Immature natural killer cell (primary cell): ENCODE measurements around the gene CD40. TPM values are rescaled to one million over a fixed set of nuclear protein-coding genes. Genes with fewer than 3 reads are reported as not detected.

Experiments
- DNase-seq, 3 donors: peaks; one replicate each; pipeline ENCODE4 v3.0.0; 2022; ENCODE audit warnings: mixed read lengths in 1 of 3
- H3K27ac Mint-ChIP-seq, 6 donors: one replicate each; pipeline ENCODE4 v1.8.0; 2020; ENCODE audit warnings: mixed read lengths in 6 of 6, mild to moderate bottlenecking in 5 of 6, inconsistent platforms in 4 of 6, moderate library complexity in 3 of 6
- H3K27me3 Mint-ChIP-seq, 3 donors: one replicate each; pipeline ENCODE4 v1.8.0; 2020 to 2021; ENCODE audit warnings: low read depth in 3 of 3, mild to moderate bottlenecking in 3 of 3, mixed read lengths in 3 of 3, moderate library complexity in 3 of 3, inconsistent platforms in 1 of 3
- H3K36me3 Mint-ChIP-seq, 3 donors: one replicate each; pipeline ENCODE4 v1.8.0; 2020; ENCODE audit warnings: mixed read lengths in 3 of 3, inconsistent platforms in 2 of 3, mild to moderate bottlenecking in 2 of 3
- H3K4me1 Mint-ChIP-seq, 2 donors: one replicate each; pipeline ENCODE4 v1.8.0; 2020; ENCODE audit warnings: inconsistent platforms in 2 of 2, mild to moderate bottlenecking in 2 of 2, mixed read lengths in 2 of 2, moderate library complexity in 1 of 2
- H3K4me3 Mint-ChIP-seq, 5 donors: one replicate each; pipeline ENCODE4 v1.8.0; 2020; ENCODE audit warnings: mild to moderate bottlenecking in 5 of 5, mixed read lengths in 5 of 5, inconsistent platforms in 3 of 5, moderate library complexity in 3 of 5
- H3K9me3 Mint-ChIP-seq, 6 donors: one replicate each; pipeline ENCODE4 v1.8.0; 2020; ENCODE audit warnings: mild to moderate bottlenecking in 6 of 6, mixed read lengths in 6 of 6, inconsistent platforms in 4 of 6, moderate library complexity in 3 of 6
- polyA plus RNA-seq, 3 donors: library from polyadenylated mRNA; unstranded; fragments of 300-500 nt; fragmentation: Illumina TruSeq; gene quantifications; one replicate each; pipeline ENCODE4 v1.2.3, GENCODE V29; 2021

Gene CD40
- polyA plus RNA-seq, 3 donors from 2014 or later, result 4.3 to 8.3 (median 7.0) TPM

DNA sequence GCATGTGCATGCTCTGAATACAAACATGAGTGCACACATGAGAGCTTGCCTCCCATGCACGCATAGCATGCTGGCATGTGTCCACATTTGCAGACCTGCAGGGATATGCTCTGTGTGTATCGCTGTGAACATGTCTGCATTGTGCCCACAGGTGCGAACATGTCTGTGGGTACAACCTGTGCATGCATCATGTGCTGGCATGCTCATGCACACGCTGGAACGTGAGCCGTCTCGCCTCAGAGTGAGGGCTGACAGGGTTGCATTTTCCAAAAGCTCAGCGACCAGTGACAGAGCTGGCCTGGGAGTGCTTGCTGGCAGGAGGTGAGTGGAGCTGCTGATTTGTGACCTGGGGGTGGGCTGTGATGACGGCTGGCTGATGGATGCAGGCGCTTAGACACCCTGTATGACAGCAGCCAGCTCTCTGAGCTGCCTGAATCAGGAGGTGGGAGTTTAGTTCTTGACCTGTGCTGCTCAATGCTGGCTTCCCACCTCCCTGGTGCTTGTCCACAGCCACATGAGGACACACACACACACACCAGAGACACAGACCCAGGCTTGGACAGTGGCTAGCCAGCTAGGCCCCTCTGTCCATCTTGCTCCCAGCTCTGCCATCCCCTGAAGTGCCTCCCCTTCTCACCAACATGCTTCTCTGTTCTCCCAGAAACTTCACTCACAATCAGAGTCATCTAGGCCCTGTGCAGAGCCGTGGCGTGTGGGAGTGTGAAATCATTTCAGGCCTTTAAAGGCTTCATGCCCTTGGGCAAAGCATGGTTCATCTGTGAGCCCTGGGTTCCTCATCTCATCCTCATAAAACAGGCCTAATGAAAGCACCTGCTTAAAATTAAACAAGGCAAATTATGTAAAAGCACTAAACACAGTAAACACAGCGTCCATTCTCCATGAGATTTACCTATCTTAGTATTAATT is 51.4 kb downstream of the CD40 start:
- H3K27ac Mint-ChIP-seq, result no peak overlapping the region
- no peak for DNase-seq
- no peak overlapping the region for H3K4me3 Mint-ChIP-seq
- no peaks in the 10 kb centered on the region for H3K4me1 Mint-ChIP-seq
- peaks cover 12 to 17% (median 12%) of the 10 kb centered on the region in 3 donors for H3K27me3 Mint-ChIP-seq
- no peaks in the 10 kb centered on the region for H3K9me3 Mint-ChIP-seq
- no peaks in the 10 kb centered on the region for H3K36me3 Mint-ChIP-seq

DNA sequence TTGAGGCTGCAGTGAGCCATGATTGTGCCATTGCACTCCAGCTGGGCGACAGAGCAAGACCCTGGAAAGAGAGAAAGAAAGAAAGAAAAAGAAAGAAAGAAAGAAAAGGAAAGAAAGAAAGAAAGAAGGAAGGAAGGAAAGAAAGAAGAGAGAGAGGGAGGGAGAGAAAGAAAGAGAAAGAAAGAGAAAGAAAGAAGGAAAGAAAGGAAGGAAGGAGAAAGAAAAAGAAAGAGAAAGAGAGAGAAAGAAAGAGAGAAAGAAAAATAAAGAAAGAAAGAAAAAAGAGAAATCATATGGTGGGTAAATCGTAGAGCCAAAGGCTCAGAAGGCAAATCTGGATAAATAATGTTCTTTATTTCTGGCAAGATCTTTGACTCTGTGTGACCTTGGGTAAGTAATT is 53.4 kb downstream of the CD40 start:
- H3K27ac Mint-ChIP-seq, result peak overlapping the region in 1 of 6 donors; percentile 46
- no peaks in the 10 kb centered on the region for H3K36me3 Mint-ChIP-seq
- no peak overlapping the region for H3K4me3 Mint-ChIP-seq
- DNase-seq, result no peak
- no peaks in the 10 kb centered on the region for H3K9me3 Mint-ChIP-seq
- H3K4me1 Mint-ChIP-seq, result peaks cover 0 to 5% of the 10 kb centered on the region in 2 donors
- H3K27me3 Mint-ChIP-seq, result peaks cover 11 to 23% (median 17%) of the 10 kb centered on the region in 3 donors

DNA sequence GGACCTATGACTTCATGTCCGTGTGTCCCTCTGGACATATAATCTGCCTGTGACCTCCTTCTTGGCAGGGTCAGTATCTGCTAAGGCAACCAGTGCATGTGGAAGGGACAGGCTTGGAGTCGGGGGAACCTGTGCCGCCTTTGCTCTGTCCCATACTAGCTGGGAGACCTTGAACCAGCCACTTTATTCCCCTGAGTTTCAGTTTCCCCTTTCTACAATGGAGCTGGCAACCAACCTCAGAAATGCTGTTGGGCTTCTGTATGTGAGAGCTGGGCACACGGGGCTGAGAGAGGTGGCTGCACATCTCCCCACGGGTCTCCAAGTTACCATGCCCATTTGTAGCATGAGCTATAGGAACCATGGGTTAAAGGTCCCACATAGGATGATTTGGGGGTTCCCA is 53.8 kb downstream of the CD40 start:
- DNase-seq, result no peak
- H3K9me3 Mint-ChIP-seq, result no peaks in the 10 kb centered on the region
- H3K4me3 Mint-ChIP-seq, result no peak overlapping the region
- H3K36me3 Mint-ChIP-seq, result no peaks in the 10 kb centered on the region
- H3K27me3 Mint-ChIP-seq, result peaks cover 11 to 26% (median 14%) of the 10 kb centered on the region in 3 donors
- H3K27ac Mint-ChIP-seq, result no peak overlapping the region
- peaks cover 0 to 5% of the 10 kb centered on the region in 2 donors for H3K4me1 Mint-ChIP-seq

DNA sequence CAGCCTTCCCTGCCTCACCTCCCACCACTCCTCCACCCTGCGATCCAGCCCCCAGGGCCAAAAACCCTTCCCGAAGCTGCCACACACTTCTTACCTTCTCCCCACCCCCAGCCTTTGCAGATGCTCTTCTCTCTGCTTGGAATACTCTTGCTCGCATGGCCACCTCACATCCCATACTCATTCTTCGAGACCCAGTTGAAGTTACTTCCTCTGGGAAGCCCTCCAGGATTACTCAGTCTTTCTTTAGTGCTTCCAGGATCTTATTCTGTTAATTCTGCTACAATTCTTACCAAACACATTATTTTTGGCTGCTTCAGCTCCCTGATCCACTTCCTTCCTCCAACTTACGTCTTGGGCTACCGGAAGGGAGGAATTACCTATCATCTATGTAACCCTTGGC is 54.3 kb downstream of the CD40 start:
- Mint-ChIP-seq H3K9me3 (no peaks in the 10 kb centered on the region), H3K27me3 (peaks cover 11 to 27% (median 14%) of the 10 kb centered on the region in 3 donors), H3K36me3 (no peaks in the 10 kb centered on the region), H3K4me1 (peaks cover 0 to 5% of the 10 kb centered on the region in 2 donors), H3K4me3 (no peak overlapping the region), H3K27ac (no peak overlapping the region)
- DNase-seq, result no peak

DNA sequence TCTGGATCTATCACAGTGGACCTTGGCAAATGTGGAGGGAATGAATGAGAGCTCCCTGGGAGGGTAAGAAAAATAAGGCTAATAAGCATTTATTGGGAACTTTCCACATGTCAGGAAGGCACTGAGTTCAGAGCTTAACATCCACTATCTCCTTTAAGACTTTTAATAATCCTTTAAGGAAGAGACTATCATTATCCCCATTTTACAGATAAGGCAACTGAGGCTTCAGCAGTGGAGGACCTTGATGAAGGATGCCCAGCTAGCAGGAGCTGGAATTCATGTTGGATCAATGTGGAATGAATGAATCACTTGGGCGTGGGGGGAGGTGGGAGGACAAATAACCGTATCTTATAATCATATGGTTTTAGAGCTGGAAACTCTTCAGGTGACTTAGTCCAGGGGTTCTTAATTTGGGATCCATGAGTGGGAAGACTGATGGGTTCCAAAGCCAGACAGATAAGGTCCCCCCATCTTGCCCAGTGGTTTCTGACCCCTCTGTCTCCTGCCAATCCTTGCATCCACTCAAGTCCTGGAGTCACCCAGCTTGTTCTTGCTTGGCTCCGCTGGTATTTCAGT is 54.9 kb downstream of the CD40 start:
- no peak for DNase-seq
- Mint-ChIP-seq H3K9me3 (no peaks in the 10 kb centered on the region), H3K27ac (no peak overlapping the region), H3K27me3 (peaks cover 11 to 30% (median 14%) of the 10 kb centered on the region in 3 donors), H3K4me1 (peaks cover 0 to 5% of the 10 kb centered on the region in 2 donors), H3K36me3 (no peaks in the 10 kb centered on the region), H3K4me3 (no peak overlapping the region)

DNA sequence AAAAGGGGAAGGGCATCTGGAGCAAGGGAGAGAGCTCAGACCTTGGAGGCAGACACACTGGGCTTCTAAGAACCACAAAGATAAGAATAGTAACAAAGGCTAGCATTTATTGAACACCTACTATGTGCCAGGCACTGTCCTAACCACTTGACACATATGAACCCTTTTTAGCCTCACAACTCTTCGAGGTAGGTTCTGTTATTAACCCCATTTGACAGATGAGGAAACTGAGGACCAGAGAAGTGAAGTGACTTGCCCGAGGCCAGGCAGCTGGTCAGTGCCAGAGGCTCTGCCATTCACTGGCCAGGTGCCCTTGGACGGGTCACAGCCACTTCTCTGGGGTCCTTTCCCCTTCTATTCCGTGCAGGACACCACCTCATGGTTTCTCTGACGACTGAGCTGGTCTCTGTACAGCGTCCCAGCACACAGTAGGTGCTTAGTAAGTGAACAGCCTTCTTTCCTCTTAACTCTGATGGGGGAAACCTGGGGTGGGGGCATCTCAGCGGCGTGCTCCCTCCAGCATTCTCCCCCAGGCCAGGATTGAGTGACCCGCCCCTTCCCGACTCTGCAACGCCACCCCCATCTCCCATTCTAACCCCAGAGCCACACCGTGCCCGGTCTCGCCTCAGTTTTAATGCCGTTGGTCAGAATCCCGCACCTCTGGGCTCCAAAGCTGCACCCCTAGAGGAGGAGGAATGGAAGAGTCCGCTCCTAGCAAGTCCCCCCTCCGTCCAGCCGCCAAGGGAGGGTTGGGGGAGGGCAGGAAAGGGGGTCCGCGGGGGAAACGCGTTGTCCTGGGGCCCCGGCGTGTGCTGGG is 55.7 kb downstream of the CD40 start:
- H3K27ac Mint-ChIP-seq, result no peak overlapping the region
- peaks cover 0 to 5% of the 10 kb centered on the region in 2 donors for H3K4me1 Mint-ChIP-seq
- H3K36me3 Mint-ChIP-seq, result no peaks in the 10 kb centered on the region
- no peaks in the 10 kb centered on the region for H3K9me3 Mint-ChIP-seq
- H3K4me3 Mint-ChIP-seq, result no peak overlapping the region
- DNase-seq, result no peak
- H3K27me3 Mint-ChIP-seq, result peaks cover 11 to 33% (median 17%) of the 10 kb centered on the region in 3 donors

DNA sequence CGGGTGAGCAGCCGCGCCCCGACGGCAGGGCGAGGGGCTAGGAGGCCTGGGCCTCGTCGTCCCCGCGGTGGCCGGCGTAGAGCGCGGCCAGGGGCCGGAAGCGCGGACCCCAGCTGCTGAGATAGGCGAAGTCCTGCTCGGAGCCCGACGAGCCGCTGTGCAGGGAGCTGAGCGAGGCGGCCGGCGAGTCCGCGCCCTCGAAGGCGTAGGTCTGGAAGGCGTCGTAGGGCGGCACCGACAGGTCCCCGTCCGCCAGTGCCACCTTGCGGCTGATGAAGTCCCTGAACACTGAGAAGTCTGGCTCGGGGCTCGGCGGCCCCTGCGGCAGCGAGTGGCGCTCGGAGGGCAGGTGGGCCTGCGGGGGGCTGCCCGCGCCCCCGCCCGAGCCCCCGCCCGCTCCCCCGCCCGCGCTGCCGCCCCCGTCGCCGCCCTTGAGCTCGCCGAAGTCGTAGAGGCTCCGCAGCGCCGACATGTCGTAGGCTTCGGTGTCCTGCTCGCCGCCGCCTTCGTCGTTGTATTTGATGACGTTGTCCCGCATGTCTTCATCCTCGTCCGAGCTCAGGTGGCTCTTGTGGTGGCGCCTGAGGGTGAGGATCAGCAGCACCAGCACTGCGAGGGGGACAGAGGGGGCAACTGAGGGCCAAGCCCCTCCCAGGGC is 56.5 kb downstream of the CD40 start:
- Mint-ChIP-seq H3K27me3 (peaks cover 11 to 37% (median 17%) of the 10 kb centered on the region in 3 donors), H3K36me3 (no peaks in the 10 kb centered on the region), H3K27ac (no peak overlapping the region), H3K9me3 (no peaks in the 10 kb centered on the region), H3K4me3 (peak overlapping the region in 1 of 5 donors; percentile 42), H3K4me1 (peaks cover 0 to 5% of the 10 kb centered on the region in 2 donors)
- peak; percentile 47 to 55 (median 50) for DNase-seq

DNA sequence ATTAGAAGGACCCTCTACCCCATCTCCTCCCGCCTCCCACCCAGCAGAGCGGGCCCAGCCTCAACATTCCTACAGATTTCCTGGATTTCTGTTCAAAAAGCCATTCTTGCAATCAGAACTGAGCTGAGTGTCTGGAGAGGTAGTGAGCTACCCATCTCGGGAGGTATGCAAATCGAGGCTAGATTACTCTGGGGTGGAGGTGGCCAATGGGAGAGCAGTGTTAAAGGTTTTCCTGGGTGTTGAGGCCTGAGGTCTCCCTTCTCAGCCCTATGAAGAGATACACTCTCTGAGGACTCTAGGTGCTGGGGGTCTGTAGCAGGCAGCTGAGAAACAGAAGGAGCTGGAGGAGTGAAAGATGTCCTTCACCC is 57.0 kb downstream of the CD40 start:
- no peak for DNase-seq
- Mint-ChIP-seq H3K27ac (no peak overlapping the region), H3K4me1 (peaks cover 0 to 5% of the 10 kb centered on the region in 2 donors), H3K4me3 (peak overlapping the region in 2 of 5 donors; percentile 21 to 42), H3K27me3 (peaks cover 11 to 37% (median 17%) of the 10 kb centered on the region in 3 donors), H3K9me3 (no peaks in the 10 kb centered on the region), H3K36me3 (no peaks in the 10 kb centered on the region)

DNA sequence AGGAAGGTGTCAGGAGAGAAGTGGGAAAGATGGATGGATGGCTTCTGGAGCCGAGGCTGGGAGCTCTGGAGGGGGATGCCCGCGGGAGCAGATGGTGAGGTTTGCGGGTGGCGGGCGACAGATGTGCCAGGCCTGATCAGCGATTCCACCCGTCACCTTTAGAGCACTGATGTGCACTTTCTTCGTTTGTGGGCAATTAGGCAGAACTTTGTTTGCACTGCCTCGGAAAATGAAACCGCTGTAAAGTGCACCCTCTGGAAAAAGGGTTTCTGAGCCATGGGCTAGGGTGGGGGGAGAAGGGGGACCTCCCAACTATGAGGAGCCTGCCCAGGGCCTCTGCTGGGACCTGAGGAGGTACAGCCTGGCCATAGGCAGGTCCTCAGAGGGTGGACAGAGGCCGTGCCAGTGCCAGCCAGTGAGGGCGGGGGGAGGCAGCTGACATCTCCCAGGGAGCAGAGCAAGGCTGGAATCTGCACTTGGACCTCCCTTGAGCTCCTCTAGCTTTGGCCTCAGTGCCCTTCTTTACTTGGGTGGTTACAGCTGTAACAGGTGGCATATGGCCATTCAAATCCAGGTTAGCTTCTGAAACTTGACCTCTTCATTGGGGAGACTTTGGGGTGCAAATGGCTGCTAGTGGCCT is 58.7 kb downstream of the CD40 start:
- Mint-ChIP-seq H3K4me1 (peaks cover 0 to 5% of the 10 kb centered on the region in 2 donors), H3K27me3 (peaks cover 5 to 41% (median 20%) of the 10 kb centered on the region in 3 donors), H3K9me3 (no peaks in the 10 kb centered on the region), H3K4me3 (no peak overlapping the region), H3K36me3 (no peaks in the 10 kb centered on the region), H3K27ac (no peak overlapping the region)
- DNase-seq, result no peak

DNA sequence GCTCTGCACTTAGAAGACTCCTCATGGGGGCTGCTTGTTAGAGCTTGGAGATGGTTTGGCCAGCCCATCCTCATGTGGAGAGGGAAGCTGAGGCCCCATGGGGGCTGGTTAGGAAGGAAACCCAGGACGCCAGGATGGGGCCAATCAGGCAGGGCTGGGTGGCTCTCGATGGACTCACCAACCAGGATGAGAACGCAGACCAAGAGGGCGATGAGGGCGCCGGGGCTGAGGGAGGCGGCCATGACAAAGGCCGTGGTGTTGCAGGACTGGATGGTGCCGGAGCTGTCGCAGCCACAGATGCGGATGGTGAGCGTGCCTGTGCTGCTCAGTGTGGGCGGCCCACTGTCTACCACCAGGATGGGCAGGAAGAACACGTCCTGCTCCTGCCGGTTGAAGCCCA is 59.7 kb downstream of the CD40 start:
- no peak for DNase-seq
- Mint-ChIP-seq H3K4me1 (peaks cover 0 to 5% of the 10 kb centered on the region in 2 donors), H3K27ac (no peak overlapping the region), H3K36me3 (no peaks in the 10 kb centered on the region), H3K4me3 (no peak overlapping the region), H3K9me3 (no peaks in the 10 kb centered on the region), H3K27me3 (peaks cover 4 to 34% (median 20%) of the 10 kb centered on the region in 3 donors)

DNA sequence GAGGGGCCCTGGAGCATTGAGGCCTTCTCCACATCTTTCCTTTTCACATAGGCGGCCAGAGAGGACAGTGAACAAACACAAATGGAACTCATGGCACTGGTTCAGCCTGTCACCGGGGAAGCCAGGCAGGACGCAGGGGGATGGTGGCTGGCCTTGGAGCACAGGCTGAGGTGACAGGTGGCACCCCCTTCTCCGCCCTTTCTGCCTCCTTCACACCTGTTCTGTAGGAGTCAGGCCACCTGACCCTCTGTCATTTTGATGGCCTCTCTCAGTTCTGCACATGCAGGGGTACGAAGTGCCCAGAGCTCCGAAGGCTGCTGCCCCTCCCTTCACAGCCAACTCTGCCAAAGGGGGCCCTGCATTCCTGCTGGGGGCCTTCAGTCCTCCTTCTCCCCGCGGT is 60.8 kb downstream of the CD40 start:
- no peak overlapping the region for H3K4me3 Mint-ChIP-seq
- no peak overlapping the region for H3K27ac Mint-ChIP-seq
- H3K9me3 Mint-ChIP-seq, result no peaks in the 10 kb centered on the region
- no peaks in the 10 kb centered on the region for H3K36me3 Mint-ChIP-seq
- DNase-seq, result no peak
- H3K4me1 Mint-ChIP-seq, result peaks cover 0 to 5% of the 10 kb centered on the region in 2 donors
- H3K27me3 Mint-ChIP-seq, result peaks cover 3 to 28% (median 16%) of the 10 kb centered on the region in 3 donors
